GM23248 (cell line): ENCODE measurements around the gene TSPAN7.

Experiments used
- EZH2 ChIP-seq: fragments of 200-600 bp; sonication (generic); IDR thresholded peaks from 2 replicates; pipeline ENCODE4 v1.6.1; 2018; ENCODE audit warnings: antibody characterized with exemption, mild to moderate bottlenecking; ENCODE audit not compliant: insufficient read depth, poor library complexity, severe bottlenecking
- EZH2phosphoT487 ChIP-seq: fragments of 200-600 bp; sonication (generic); IDR thresholded peaks from 2 replicates; pipeline ENCODE4 v1.6.1; 2018; ENCODE audit warnings: antibody characterized with exemption, moderate library complexity, mild to moderate bottlenecking, low read depth; ENCODE audit not compliant: insufficient read depth

GRCh38 chrX:38732866-38733265 is 171.5 kb downstream of the TSPAN7 start:
- no peak for TF ChIP-seq EZH2
- no peak for TF ChIP-seq EZH2phosphoT487
